NCI-H187 treated with DMSO at 0.1 percent for 48 hours (cell line): Measurements from ENCODE around the gene RBX1.

Experiments
- DNase-seq: peaks from one replicate; lab custom pipeline; 2025; lab: John Stamatoyannopoulos, UW

Gene RBX1

DNA sequence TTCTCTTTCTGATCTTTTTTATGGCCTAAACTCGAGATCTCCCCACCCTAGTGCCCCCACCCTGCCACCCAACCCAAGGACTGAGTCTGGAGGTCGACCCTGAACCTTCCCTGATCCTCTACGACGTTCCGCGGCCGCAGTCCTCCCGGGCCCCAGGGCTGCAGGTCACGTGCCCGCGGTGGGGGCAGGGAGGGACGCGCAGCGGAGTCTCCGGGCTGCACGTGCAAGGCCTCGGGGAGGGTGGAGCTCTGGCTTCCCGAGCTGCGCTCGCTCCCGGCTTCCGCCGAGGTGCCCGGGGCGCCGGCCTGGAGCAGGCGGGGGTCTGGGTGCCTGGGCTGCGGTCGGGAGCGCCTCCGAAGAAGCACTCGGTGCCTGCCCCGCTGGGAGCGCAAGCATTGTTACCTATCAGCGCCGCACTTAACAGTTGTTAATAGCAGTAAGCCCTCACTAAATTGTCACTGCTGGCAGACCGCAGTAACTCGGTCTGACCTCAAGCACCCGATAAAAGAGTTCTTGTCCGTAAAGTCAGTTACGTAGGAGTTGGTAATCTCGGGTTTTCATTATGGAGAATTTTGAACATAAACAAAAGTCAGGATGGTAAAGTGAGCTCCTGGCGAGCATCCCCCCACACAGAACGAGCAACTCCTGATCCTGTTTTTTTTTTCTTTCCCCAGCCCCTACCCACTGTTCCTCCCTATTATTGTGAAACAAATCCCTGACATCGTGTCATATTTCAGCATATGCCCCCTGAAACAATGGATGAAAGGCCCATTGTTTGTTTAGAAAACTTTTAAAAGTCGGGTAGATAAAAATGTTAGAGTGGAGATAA is 71.5 kb downstream of the RBX1 start:
- DNase-seq = no peak
